Activated CD4-positive, alpha-beta T cell treated with anti-CD3 and anti-CD28 coated beads for 48 hours (primary cell): ENCODE results near the gene TCAIM.

Source experiments
- DNase-seq: peaks from one replicate; pipeline ENCODE4 v3.0.0-alpha.2; 2020

TCAIM gene, protein sequence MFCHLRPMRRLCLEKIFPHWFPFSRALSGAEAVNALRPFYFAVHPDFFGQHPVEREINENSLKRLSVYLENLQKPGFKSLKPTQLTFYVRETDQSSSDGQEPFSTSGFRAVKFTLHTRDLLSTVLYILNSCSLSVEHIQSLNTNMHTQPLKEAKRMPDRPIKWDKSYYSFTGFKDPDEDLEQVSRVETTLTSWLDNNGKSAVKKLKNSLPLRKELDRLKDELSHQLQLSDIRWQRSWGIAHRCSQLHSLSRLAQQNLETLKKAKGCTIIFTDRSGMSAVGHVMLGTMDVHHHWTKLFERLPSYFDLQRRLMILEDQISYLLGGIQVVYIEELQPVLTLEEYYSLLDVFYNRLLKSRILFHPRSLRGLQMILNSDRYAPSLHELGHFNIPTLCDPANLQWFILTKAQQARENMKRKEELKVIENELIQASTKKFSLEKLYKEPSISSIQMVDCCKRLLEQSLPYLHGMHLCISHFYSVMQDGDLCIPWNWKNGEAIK

DNA sequence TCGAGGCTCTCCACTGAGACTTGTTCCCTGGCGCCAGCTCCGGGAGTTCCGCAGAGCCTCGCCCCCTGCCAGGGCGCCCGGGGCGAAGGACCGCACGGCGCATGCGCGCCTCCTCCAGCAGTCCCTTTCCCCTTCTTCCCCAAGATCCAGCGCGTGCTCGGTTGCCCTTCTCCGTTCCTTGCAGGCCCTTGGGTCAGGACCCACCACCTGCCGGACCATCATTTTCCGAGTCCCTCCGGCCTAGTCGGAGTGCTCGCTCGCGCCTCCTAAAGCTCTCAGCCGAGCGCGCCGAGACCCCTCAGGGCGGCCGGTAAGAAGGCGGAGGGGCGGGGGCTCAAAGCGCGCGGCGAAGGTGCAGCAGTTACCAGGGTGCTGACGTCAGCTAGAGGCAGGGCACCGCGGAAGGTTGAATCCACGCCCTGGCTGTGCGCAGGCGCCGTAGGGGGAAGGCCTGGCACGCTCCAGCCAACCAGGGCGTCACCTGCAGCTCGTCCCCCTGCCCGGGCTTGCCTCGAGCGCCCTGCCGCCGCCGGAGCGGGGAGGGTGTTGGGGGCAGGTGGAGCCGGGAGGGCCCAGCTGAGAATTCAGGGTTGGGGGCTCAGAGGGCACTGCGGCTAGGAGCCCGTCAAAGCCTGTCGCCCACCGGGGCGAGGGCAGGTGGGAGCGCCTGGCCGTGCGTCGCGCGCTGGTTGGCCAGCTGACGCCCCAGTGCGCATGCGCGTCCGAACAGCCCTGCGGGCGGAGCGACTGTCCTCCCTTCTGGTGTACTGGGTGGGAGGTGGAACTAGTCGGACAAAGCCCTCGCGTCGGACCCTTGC is at the start of gene TCAIM:
Gene TCAIM, plus strand, starts transcription at position 757 of the 818 bp plus-strand sequence. CDS start 16,017 bp downstream, outside the sequence.
- DNase-seq, result peak; percentile 99

DNA sequence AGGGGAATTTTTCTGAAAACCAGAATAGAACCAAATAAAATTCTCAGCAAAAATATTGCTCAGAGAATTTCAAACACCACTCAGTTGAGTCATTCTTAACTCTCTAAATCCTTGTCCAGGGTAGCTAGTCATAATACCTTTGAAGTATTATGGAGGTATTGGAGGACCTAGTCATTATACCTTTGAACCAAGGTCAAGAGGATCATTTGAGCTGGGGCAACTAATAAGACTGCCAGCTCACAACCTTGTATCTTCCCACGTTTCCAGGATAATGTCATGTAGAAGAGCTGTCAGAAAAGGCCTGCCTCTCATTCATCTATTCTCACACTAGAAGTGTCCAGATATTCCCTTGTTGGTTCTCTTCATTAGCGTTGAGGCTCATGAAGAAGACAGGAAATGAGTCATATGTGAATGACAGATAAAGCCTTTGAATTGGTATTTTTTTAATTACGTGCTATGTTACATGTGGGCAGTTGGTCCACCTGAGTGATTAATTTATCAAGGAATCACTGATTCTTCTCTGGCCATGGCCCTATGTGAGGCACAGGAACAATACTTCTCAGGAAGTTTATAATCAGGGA is 48.6 kb upstream of the TCAIM start:
- DNase-seq, result no peak

DNA sequence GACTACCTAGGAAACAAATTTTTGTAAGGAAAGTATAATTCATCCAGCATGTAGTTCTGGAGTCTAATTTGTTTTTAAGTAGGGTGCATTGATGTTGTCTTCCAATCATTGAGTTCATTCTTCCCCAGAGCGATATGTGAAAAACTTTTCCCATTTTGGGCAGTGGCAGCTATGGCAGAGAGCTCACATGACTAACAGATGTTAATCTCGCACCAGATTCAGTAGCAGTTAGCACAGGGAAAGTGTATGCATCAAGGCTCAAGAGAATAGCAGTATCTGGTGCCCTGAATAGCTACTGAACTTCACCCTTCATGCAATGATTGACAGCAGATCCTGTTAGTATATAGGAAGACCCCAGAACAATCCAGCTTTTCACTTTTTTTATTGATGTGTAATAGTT is 46.3 kb upstream of the TCAIM start:
- DNase-seq, result no peak

DNA sequence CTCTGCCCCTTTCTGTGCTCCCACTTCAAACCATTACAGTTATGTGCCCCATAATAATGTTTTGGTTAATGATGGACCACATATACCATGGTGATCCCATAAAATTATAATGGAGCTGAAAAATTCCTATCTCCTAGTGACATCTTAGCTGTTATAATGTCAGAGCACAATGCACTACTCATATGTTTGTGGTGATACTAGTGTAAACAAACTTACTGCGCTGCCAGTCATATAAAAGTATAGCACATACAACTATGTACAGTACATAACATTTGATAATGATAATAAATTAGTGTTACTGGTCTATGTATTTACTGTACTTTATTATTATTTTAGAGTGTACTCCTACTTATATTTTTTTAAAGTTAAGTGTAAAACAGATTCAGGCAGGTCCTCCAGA is 45.6 kb upstream of the TCAIM start:
- no peak for DNase-seq

DNA sequence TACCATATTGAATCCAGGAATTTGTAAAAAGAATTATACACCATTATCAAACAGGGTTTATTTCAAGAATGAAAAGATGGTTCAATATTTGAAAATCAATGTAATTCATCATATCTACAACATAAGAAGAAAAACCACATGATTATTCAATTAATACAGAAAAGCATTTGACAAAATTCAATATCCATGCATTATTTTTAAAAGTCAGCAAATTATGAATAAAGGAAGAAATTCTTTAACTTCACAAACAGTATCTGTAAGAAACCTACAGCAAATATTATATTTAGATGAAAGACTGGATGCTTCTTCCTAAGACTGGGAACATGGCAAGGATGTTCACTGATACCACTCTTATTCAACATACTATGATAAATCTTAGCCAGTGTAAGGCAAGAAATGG is 41.3 kb upstream of the TCAIM start:
- no peak for DNase-seq

DNA sequence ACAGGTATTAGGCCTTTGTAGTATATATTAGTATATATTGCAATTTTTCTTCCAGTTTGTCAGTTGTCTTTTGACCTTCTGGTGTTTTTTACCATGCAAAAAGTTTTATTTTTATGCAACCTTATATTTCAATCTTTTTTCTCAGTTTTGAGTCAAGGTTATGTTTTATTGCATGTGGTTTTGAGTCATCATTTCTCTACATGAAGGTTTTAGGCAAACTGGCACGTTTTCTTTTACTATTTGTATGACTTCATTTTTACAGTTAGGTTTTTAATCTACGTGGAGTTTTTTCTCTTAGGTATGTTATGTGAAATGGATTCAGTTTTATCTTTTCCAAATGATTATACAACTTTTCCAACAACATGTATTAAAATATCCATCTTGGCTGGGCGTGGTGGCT is 36.8 kb upstream of the TCAIM start:
- no peak for DNase-seq

DNA sequence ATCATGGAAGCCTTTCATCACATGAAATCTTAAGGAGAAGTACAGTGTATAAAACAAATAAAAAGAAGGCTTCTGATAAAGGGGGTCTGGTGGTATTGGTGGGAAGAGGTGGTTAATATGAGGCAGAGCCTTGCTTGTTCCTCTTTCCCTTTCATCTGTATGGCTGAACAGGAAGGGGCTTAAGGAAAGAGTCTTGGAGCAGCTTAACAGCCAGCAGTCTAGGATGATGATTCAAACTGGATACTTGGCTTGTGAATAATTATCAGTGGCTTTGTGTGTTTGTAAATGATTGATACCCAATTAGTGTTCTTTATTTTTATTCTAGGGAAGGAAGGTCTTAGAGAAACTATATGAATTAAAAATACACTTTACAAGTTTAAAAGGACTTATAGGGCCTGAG is 29.1 kb upstream of the TCAIM start:
- no peak for DNase-seq

DNA sequence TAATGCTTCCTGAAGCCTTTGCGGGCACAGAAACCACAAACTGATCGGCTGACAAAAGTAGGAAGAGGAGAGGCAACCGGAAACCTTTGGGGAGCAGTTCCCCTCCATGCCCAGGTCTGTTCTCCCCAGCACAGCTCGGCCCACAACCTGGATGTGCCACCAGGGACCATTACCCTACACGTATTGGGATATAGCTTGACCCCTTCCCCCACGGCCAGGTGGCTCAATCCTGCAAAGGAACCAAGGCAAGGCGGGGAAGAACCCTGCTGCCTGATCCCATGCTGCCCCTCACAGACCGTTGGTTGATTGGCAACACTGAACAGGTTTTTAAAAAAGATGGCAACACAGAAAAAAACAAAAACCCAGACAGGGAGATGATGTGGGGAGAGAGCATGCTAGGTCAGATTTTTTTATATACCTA is 19.7 kb upstream of the TCAIM start:
- no peak for DNase-seq

DNA sequence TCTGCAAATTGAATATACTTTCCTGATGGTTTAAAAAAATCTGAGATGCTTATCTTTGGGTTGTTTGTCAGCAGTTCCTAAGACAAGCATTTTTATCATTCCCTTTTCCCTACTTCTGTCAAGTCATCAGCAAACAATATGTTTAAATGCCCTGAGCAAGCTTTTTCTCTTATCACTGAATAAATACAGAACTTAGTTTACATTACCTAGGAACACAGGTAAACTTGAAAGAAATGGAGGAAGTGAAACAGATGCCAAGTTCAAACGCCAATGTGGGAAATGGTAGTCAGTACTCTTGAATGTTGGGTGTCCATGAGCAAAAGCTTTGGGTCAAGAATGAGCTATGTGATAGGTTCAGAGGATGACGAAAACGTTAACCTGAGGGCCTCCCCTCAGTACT is 17.2 kb upstream of the TCAIM start:
- no peak for DNase-seq

DNA sequence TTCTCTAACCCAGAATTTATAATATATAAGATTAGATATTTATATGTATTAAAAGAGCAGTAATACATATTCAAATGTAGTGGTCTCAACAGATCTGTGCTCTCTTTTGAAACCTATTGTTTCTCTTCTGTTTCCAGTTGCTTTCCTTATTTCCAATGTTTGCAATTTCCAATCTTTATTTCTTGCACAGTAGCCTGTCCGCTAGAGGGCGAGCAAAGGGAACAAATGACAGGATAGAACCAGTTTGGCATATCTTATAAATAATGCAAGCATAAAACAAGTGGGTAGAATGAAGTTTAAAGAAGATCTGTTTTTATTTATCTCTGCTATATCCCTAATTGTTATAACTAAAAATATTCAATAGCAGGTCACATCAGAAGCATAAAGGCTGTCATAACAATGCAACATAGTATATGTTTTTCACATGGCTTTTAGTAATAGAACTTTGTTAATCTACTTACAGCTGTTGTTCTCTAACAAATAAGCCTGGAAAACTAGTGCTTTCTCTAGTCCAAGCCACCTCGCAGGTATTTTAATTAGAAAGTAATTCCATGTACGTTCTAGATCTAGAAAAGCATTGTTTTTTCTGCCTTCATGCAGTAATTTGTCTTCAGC is 15.1 kb upstream of the TCAIM start:
- DNase-seq, result peak; percentile 68

DNA sequence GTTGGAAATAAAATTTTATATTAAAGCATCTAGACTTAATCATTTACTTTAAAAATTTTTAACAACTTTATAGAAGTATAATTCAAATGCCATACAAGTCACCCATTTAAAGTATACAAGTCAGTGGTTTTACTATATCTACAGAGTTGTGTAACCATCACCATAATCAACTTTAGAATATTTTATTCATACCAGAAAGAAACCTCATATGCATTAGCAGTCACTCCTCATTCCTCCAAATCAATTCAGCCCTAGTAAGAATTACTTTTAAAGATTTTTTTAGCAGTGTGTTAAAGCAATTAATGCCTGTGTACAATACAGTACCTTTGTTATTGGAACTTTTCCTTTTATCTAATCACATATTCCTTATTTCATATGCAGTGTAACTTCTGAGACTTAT is 14.0 kb upstream of the TCAIM start:
- no peak for DNase-seq

DNA sequence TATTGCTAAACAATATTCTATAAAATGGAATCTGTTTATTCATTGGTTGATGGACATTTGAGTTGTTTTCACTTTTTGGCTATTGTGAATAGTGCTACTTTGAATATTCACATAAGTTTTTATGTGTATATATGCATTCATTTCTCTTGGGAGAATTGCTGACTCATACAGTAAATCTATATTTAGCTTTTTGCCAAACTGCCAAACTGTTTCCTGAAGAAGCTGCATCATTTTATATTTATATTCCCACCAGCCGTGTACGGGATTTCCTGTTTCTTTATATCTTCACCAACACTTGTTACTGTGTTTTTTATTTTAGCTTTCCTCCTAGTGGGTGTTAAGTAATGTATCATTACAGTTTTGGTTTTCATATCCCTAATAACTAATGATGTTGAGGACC is 12.5 kb upstream of the TCAIM start:
- no peak for DNase-seq

DNA sequence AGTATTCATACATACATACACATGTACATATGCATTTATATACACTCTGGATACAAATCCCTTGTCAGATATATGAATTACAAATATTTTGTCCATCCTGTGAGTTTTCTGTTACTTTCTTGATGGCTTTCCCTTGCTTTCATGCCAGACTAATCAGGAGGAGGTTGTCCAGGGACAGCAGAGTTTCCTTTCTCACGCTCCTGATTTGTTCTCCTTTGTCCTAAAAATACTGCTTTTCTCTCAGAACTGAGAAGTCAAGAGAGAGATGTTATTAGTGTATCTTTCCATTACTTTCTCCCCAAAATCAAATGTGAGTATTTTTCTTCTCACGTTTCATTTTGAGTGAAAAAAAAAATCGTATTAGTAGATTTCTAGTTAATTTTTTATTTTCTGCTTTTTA is 12.1 kb upstream of the TCAIM start:
- no peak for DNase-seq

DNA sequence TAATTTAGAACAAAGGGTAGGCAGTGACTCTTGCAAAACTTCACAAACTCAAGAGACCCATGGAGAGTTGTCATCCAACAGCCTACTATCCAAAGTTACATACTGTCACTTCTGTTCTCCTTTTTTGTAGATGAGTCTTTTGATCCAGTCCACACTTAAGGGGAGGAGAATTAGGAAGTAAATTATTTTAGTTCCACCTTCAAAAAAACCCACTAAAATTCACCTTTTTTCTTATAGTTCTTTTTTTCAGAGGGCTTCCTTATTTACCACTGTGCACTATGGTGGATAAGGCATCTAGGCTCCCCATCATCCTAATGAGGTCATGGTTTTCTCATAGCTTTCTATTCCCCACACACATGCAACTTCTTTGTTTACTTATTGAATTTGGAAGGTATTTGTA is 8.6 kb upstream of the TCAIM start:
- no peak for DNase-seq

DNA sequence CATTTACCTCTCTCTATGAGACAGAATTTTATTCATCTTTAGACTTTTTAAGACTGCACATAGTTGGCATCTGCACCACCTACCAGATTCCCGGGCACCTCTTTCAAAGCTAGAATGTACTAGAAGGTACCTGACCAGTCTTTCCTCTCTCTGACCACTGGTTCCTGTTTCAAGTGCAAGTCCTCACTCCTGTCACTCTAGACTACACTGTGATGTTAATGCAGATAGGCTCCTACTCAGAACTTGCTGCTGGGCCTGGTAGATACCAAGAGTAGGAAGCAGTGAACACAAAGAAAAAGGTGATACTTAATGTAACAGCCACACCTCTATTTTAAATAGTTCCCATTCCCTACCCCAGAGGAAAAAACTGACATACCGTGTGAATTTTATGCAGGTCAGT is 8.1 kb upstream of the TCAIM start:
- no peak for DNase-seq

DNA sequence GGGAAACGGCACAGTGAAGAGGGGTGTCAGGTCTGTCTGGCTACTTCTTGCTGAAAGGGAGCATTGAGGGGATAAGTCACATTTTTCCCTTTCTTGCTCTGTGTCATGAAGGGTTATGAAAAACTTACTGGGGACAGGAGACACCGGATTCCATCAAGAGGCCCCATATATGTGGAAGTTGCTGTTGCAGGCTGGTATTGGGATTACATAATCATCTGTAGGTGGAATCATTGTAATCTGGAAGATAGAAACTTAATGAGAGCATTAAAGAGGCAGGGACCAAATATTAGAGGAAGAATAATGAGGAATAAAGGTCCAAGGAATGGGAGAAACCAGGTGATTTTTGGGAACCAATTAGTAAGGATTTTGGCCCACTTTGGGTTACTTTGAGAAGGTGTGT is 4.2 kb upstream of the TCAIM start:
- DNase-seq, result no peak

DNA sequence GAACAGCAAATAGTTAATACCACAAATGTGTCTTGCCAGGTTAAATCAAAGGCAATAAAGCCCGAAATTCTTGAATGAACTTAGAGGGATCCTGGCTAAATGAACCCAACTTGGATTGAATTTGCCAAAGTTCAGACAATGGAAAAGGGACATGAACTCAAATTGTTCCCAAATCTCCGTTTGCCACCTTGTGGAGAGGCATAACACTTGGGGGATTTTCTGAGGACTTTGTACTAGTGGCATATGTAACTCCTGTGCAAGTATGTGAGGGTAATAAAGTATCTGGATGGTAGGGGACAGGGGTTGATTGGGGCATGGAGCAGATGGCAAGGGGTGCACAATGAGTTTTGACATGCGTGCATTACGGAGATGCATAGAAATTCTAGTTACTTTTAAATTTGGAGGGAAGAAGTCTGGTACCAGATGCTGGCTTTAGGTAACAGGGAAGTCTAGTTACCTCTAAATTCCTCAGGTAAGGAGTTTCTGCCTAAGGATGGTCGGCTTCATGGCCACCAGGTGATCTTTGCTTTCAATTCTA is 1.2 kb upstream of the TCAIM start:
- no peak for DNase-seq

DNA sequence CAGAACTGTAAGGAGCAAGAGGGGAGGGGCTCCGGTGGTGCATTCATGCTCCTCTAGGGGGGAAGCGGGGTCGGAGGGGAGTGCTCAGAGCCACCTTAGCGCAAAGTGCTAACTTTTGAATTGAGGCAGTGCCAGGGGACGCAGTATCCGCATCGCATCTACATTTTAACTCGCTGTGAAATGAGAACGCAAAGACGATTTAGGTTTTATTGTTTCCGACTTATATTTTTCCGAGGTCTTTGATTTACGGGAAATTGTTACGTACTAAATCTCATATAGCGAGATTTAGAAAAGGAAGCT is 212 bp downstream of the TCAIM start:
- DNase-seq, result no peak

DNA sequence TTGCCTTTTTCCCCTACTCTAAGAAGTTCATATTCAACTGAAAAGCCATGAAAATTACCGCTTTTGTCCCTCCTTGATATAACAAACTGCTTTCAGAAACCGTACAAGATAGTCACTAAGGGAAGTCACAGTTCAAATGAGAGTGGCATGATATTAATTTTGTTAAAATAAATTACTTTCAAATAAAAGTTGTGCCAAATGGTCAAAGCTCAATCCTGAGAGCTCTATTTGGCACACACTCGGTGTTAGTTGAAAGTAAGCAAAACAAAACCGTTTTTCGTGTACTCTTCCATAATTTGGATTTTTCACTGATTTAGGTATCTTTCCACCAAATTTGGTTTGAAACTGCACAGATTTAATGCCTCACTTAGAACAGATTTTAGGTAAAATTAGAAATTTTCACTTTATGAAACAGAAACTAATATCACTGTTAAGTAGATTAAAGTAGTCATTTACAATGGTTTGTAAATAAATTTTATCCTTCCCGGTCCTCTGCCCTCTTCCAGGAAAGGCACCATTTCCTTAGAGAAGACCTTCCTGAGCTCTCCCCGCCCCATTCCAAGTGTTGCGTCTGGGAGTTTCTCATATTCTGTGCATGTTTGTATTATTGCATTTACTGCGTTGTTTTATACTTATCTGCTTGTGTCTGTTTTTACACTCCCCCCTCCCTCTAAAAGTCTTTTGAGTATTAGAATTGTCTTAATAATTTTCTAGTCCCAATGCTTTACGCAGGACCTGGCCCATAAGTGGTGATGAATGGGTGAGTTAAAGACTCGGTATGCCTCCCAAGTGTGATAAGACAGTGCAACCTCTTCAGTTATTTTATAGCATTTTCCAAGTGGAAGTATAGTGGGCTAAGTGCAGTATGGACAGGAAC is 853 bp downstream of the TCAIM start:
- no peak for DNase-seq

DNA sequence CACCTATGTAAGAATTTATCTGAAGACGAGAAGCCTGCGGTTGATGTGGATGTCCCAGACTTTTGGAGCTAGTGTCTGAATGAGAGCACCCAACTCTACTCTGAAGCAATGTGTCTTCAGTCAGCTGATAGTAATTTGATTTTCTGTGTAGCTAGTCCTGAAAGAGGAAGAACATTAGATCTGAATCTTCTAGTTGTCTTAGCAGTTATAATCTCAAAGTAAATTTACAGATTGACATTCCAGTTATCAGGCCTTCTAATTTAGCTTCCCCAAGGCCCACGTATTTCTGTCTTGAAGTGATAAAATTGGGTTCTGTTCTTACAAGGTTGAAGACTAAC is 1.5 kb downstream of the TCAIM start:
- DNase-seq, result no peak

DNA sequence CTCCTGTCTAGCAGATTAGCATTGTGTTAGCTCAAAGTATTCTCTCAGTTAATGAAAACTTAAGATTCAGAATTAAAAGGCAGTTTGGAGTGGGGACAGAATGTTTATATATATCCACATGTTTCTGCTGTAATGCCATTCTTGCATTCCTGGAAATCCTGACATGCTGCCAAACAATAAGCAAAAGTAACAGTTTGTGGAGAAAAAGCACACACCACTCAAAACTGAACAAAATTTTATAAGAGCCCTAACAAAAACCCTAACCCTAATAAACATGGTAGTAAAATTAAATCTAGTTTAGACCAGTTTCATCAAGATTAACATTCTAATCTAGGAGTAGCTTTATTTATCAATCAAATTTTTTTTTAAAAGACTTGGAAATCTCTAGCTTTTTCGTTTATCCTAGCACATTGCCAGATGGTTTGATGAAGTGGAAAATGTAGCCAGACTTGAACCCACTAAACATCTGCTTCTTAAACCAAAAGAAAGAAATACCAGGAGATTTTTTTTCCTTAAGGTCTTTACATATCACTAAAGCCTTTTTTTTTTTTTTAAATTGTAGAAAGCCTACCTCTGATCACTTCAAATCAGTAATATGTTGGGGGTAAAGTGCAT is 3.7 kb downstream of the TCAIM start:
- DNase-seq, result no peak

DNA sequence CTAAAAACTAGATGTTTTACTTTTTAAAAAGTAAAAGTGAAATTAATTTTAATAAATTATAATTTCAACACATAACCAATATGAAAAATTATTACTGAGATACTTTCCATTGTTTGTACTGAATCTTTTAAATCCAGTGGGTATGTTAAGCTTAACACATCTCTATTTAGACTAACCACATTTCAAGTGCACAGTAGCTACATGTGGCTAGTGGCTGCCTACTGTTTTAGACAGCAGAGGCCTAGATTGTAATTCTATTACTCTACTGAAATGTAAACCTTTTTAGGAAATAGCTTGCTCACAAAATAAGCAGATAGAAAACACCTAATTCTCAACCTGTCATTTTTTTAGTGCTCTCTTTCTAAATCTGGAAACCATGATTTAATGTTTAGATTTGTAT is 4.9 kb downstream of the TCAIM start:
- DNase-seq, result no peak
